Measurements from ENCODE around the gene ZFP90. TPM values are rescaled to one million over a fixed set of nuclear protein-coding genes. Genes with fewer than 3 reads are reported as not detected.

ZFP90 gene
- 41.3 TPM for total RNA-seq

- Histone ChIP-seq H3K4me1 (no peaks in the 10 kb centered on the region), H3K27ac (peak within 1 kb of the TSS; percentile 84), H3K4me3 (peak within 1 kb of the TSS; percentile 86 to 88), H3K36me3 (no peaks in the 10 kb centered on the region), H3K9me3 (no peaks in the 10 kb centered on the region), H3K27me3 (no peaks in the 10 kb centered on the region)
- no peak for DNase-seq (ENCODE audit: extremely low spot score in 2 of 2)
- TF ChIP-seq POLR2AphosphoS5 (IDR thresholded peaks at IDR 0.05; ENCODE audit: insufficient read depth in 1 of 2, low read depth in 1 of 2) (peak; percentile 80 to 83), CTCF (IDR thresholded peaks at IDR 0.05) (no peak)
- intact Hi-C loops (cut with DNase I): no loop called here
These were observed at the start of gene ZFP90 for GRCh38 chr16:68538880-68539701. ZFP90 (plus strand) TSS chr16:68539291; CDS start chr16:68539793, 502 bp downstream.

- Histone ChIP-seq H3K4me3 (no peak overlapping the region), H3K36me3 (no peaks in the 10 kb centered on the region), H3K9me3 (no peaks in the 10 kb centered on the region), H3K27me3 (no peaks in the 10 kb centered on the region), H3K27ac (no peak overlapping the region), H3K4me1 (peaks cover 4% of the 10 kb centered on the region)
- intact Hi-C loops (cut with DNase I): no loop called here
- no peak for DNase-seq (ENCODE audit: extremely low spot score in 2 of 2)
- TF ChIP-seq POLR2A (IDR thresholded peaks at IDR 0.05): no peak
- TF ChIP-seq CTCF (IDR thresholded peaks at IDR 0.05): no peak
- TF ChIP-seq POLR2AphosphoS5 (IDR thresholded peaks at IDR 0.05; ENCODE audit: insufficient read depth in 1 of 2, low read depth in 1 of 2): no peak
These were observed 48.7 kb upstream of the ZFP90 start for GRCh38 chr16:68490358-68490757.

- H3K27ac ChIP-seq: no peak overlapping the region
- peak in 1 of 2 donors; percentile 98 for DNase-seq (ENCODE audit: extremely low spot score in 2 of 2)
These were observed 48.1 kb upstream of the ZFP90 start for GRCh38 chr16:68490829-68491575.

GRCh38 chr16:68491576-68491950 lies 47.5 kb upstream of the ZFP90 start:
- Histone ChIP-seq H3K4me1 (peaks cover 4% of the 10 kb centered on the region), H3K4me3 (no peak overlapping the region), H3K9me3 (no peaks in the 10 kb centered on the region), H3K27ac (no peak overlapping the region), H3K36me3 (no peaks in the 10 kb centered on the region), H3K27me3 (no peaks in the 10 kb centered on the region)
- DNase-seq (ENCODE audit: extremely low spot score in 2 of 2): no peak
- intact Hi-C loops (cut with DNase I): no loop called here
- TF ChIP-seq POLR2A (IDR thresholded peaks at IDR 0.05) (no peak), POLR2AphosphoS5 (IDR thresholded peaks at IDR 0.05; ENCODE audit: insufficient read depth in 1 of 2, low read depth in 1 of 2) (no peak), CTCF (IDR thresholded peaks at IDR 0.05) (no peak)

More at GRCh38 chr16:68490829-68491575, 48.1 kb upstream of the ZFP90 start:
- intact Hi-C loops (cut with DNase I): no loop called here
- Histone ChIP-seq H3K4me1 (peaks cover 4% of the 10 kb centered on the region), H3K36me3 (no peaks in the 10 kb centered on the region), H3K27me3 (no peaks in the 10 kb centered on the region), H3K9me3 (no peaks in the 10 kb centered on the region), H3K4me3 (no peak overlapping the region)
- TF ChIP-seq POLR2AphosphoS5 (IDR thresholded peaks at IDR 0.05; ENCODE audit: insufficient read depth in 1 of 2, low read depth in 1 of 2): peak in 1 of 2 donors; percentile 35
- TF ChIP-seq CTCF (IDR thresholded peaks at IDR 0.05): no peak
- no peak for TF ChIP-seq POLR2A (IDR thresholded peaks at IDR 0.05)

All from vagina (tissue), 2 donors.